ENCODE data around the gene ADPRHL1.
A peak's percentile ranks its signal among the peaks of the same experiment; 100 is the strongest.

Gene ADPRHL1

GRCh38 chr13:113452942-113453901 lies at the start of gene ADPRHL1:
TSS of gene ADPRHL1 (minus strand) at chr13:113453488. CDS start at chr13:113453437, 51 bp downstream.
- peak within 1 kb of the TSS; percentile 14; the same call in 1 of the 2 replicates for H3K27ac ChIP-seq
- CTCF ChIA-PET: no interaction called here
- no peak for DNase-seq (ENCODE audit: low spot score)
- POLR2A ChIA-PET (ENCODE audit: low non-redundant PET): no interaction called here
- no peak for TF ChIP-seq CTCF (conservative IDR thresholded peaks at IDR 0.05; ENCODE audit: low read depth)

DNA sequence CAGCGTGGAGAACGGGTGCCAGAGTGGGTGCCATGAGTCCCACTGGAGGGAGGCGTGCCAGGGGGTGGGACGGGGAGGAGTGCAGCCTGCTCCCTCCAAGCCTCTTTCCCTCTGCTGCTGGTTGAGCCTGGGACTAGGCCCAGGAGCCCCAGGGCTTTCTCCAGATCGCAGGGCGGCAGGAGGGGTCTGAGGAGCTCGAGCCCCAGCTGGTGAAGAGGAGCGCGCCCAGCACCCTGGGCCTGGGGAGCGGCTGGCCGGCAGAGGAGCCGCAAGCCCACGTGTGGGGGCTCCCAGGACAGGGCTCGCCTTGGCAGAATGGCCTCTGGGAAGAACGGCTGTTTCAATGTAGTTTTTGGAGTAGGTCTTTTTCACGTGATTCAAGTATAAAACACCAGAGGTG lies 49.4 kb upstream of the ADPRHL1 start:
- no peak for TF ChIP-seq CTCF (conservative IDR thresholded peaks at IDR 0.05; ENCODE audit: low read depth)
- CTCF ChIA-PET: no interaction called here
- POLR2A ChIA-PET (ENCODE audit: low non-redundant PET): no interaction called here
- no peak overlapping the region for H3K27ac ChIP-seq
- DNase-seq (ENCODE audit: low spot score): no peak

- CTCF ChIA-PET: no interaction called here
Measured at GRCh38 chr13:113500530-113501265, 47.4 kb upstream of the ADPRHL1 start.

GRCh38 chr13:113499936-113500335 lies 46.6 kb upstream of the ADPRHL1 start:
- no peak for TF ChIP-seq CTCF (conservative IDR thresholded peaks at IDR 0.05; ENCODE audit: low read depth)
- DNase-seq (ENCODE audit: low spot score): no peak
- no peak overlapping the region for H3K27ac ChIP-seq
- ChIA-PET POLR2A (ENCODE audit: low non-redundant PET) (no interaction called here), CTCF (no interaction called here)

More at GRCh38 chr13:113500530-113501265, 47.4 kb upstream of the ADPRHL1 start:
- DNase-seq (ENCODE audit: low spot score): no peak
- H3K27ac ChIP-seq: no peak overlapping the region
- POLR2A ChIA-PET (ENCODE audit: low non-redundant PET): no interaction called here
- no peak for TF ChIP-seq CTCF (conservative IDR thresholded peaks at IDR 0.05; ENCODE audit: low read depth)

- TF ChIP-seq CTCF (conservative IDR thresholded peaks at IDR 0.05; ENCODE audit: low read depth): no peak
- DNase-seq (ENCODE audit: low spot score): no peak
- ChIA-PET CTCF (no interaction called here), POLR2A (ENCODE audit: low non-redundant PET) (no interaction called here)
- no peak overlapping the region for H3K27ac ChIP-seq
Measured at GRCh38 chr13:113498905-113499304, 45.6 kb upstream of the ADPRHL1 start.

DNA sequence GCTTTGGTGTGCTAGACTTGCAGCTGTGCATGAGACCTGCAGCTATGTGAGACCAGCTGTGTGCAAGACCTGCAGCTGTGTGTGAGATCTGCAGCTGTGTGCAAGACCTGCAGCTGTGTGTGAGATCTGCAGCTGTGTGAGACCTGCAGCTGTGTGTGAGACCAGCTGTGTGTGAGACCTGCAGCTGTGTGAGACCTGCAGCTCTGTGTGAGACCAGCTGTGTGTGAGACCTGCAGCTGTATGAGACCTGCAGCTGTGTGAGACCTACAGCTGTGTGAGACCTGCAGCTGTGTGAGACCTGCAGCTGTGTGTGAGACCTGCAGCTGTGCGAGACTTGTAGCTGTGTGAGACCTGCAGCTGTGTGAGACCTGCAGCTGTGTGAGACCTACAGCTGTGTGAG lies 43.9 kb upstream of the ADPRHL1 start:
- H3K27ac ChIP-seq: no peak overlapping the region

More for the DNA sequence above, 43.9 kb upstream of the ADPRHL1 start:
- POLR2A ChIA-PET (ENCODE audit: low non-redundant PET): no interaction called here
- DNase-seq (ENCODE audit: low spot score): no peak
- CTCF ChIA-PET: no interaction called here
- no peak for TF ChIP-seq CTCF (conservative IDR thresholded peaks at IDR 0.05; ENCODE audit: low read depth)

Data from RWPE1 (cell line).